PC-9 (cell line): ENCODE measurements around the gene RTKN. TPM values are rescaled to one million over a fixed set of nuclear protein-coding genes. Genes with fewer than 3 reads are reported as not detected.

ENCODE experiments used
- BruUV-seq: library from RNA; stranded (reverse); fragments of 400-500 nt; replicated peaks from 2 replicates; lab custom pipeline; 2021; lab: Mats Ljungman, UMichigan
- CTCF ChIA-PET: fragments of 300-600 bp; sonication (Branson Sonifier 250); formaldehyde crosslinking; loops from one replicate; lab custom pipeline; 2022; ENCODE audit warnings: antibody characterized with exemption; lab: Charles Lee
- POLR2A ChIA-PET: fragments of 300-600 bp; sonication (Branson Sonifier 250); formaldehyde crosslinking; loops from one replicate; lab custom pipeline; 2022; ENCODE audit warnings: antibody characterized with exemption; ENCODE audit not compliant: unreplicated experiment; lab: Charles Lee
- DNase-seq, 2 experiments: peaks; one replicate each; pipeline versions ENCODE4 v3.0.0 to v3.0.0-alpha.2; 2015 to 2022; ENCODE audit warnings: mixed read lengths in 1 of 2
- H2AFZ ChIP-seq: fragments of 200-600 bp; sonication (generic); 2 replicates; pipeline ENCODE4 v1.8.1; 2017; ENCODE audit warnings: antibody characterized with exemption
- H3F3A ChIP-seq: fragments of 200-600 bp; sonication (generic); 2 replicates; pipeline ENCODE4 v1.8.1; 2017; ENCODE audit warnings: antibody characterized with exemption, mild to moderate bottlenecking, low read depth; ENCODE audit not compliant: insufficient read depth
- H3K27ac ChIP-seq: fragments of 200-600 bp; sonication (generic); 2 replicates; pipeline ENCODE4 v1.6.1; 2016; ENCODE audit warnings: mixed run types
- H3K27me3 ChIP-seq: fragments of 200-600 bp; sonication (generic); 2 replicates; pipeline ENCODE4 v1.6.1; 2016; ENCODE audit warnings: low read depth, mixed run types; ENCODE audit not compliant: insufficient read depth
- H3K36me3 ChIP-seq: fragments of 200-600 bp; sonication (generic); 2 replicates; pipeline ENCODE4 v1.6.1; 2016; ENCODE audit warnings: low read depth, mixed run types
- H3K4me1 ChIP-seq: fragments of 200-600 bp; sonication (generic); replicated peaks from 2 replicates; pipeline ENCODE4 v1.6.1; 2016; ENCODE audit warnings: mixed run types; ENCODE audit not compliant: insufficient read depth
- H3K4me2 ChIP-seq: fragments of 200-600 bp; sonication (generic); 2 replicates; pipeline ENCODE4 v1.6.1; 2017; ENCODE audit warnings: mixed run types
- H3K4me3 ChIP-seq: fragments of 200-600 bp; sonication (generic); 2 replicates; pipeline ENCODE4 v1.6.1; 2016; ENCODE audit warnings: mixed run types
- H3K79me2 ChIP-seq: fragments of 200-600 bp; sonication (generic); 2 replicates; pipeline ENCODE4 v1.6.1; 2017; ENCODE audit warnings: low read depth, mixed run types
- H3K9me2 ChIP-seq: fragments of 200-600 bp; sonication (generic); 2 replicates; pipeline ENCODE4 v1.8.1; 2017; ENCODE audit warnings: mild to moderate bottlenecking; ENCODE audit not compliant: insufficient read depth
- H3K9me3 ChIP-seq: fragments of 200-600 bp; sonication (generic); 2 replicates; pipeline ENCODE4 v1.8.1; 2016; ENCODE audit warnings: low read depth; ENCODE audit not compliant: insufficient read depth
- H4K20me1 ChIP-seq: fragments of 200-600 bp; sonication (generic); 2 replicates; pipeline ENCODE4 v1.8.1; 2017; ENCODE audit not compliant: insufficient read depth
- EZH2 ChIP-seq: fragments of 200-600 bp; sonication (generic); IDR thresholded peaks from 2 replicates; pipeline ENCODE4 v1.8.0; 2017; ENCODE audit warnings: antibody characterized with exemption, low read depth
- intact Hi-C: fragments of 100-400 bp; cut with micrococcal nuclease; formaldehyde crosslinking; loops from one replicate; pipeline ENCODE4 v1.10.0; 2022; ENCODE audit not compliant: unreplicated experiment
- total RNA-seq: library from RNA; stranded (reverse); gene quantifications from 2 replicates; pipeline ENCODE4 v1.2.3, GENCODE V29; 2021
- TF ChIP-seq, protein P1 (sequence below): fragments of 200-600 bp; sonication (generic); conservative IDR thresholded peaks from 2 replicates; pipeline ENCODE4 v1.6.1; 2017; ENCODE audit warnings: mixed run types, antibody characterized with exemption, mild to moderate bottlenecking, moderate library complexity

Gene RTKN
- total RNA-seq, 1 experiment from 2014 or later: 58.9 TPM

DNA sequence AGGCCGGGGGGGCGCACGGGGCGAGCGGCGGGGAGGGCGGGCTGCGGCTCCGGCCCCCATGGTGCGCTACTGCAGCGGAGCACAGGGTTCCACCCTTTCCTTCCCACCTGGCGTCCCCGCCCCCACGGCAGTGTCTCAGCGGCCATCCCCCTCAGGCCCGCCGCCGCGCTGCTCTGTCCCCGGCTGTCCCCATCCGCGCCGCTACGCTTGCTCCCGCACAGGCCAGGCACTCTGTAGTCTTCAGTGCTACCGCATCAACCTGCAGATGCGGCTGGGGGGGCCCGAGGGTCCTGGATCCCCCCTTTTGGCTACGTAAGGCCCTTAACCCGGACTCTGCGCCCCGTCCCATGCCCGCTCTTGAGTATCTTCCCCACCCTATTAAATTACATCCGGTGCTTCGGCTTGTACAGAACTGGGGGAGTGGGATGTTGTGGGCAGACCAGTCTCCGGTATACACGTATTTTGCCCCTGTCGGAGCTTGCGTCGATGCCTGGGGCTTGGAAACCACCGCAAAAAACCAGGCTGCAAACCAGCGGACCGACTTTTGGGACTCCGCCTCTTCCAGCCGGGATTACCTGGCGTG is 15.9 kb upstream of the RTKN start:
- TF ChIP-seq, protein P1, sequence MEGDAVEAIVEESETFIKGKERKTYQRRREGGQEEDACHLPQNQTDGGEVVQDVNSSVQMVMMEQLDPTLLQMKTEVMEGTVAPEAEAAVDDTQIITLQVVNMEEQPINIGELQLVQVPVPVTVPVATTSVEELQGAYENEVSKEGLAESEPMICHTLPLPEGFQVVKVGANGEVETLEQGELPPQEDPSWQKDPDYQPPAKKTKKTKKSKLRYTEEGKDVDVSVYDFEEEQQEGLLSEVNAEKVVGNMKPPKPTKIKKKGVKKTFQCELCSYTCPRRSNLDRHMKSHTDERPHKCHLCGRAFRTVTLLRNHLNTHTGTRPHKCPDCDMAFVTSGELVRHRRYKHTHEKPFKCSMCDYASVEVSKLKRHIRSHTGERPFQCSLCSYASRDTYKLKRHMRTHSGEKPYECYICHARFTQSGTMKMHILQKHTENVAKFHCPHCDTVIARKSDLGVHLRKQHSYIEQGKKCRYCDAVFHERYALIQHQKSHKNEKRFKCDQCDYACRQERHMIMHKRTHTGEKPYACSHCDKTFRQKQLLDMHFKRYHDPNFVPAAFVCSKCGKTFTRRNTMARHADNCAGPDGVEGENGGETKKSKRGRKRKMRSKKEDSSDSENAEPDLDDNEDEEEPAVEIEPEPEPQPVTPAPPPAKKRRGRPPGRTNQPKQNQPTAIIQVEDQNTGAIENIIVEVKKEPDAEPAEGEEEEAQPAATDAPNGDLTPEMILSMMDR: no peak
- no peak for TF ChIP-seq EZH2
- intact Hi-C loops: loop anchor here (1.0 to 10.0 kb wide), 2 partner anchors 17 to 193 kb away; no protein-coding TSS in a partner anchor
- BruUV-seq: no TSS peak
- Histone ChIP-seq H3K4me1 (peaks cover 22% of the 10 kb centered on the region), H3K9me3 (no peaks in the 10 kb centered on the region), H3K79me2 (peaks cover 22% of the 10 kb centered on the region), H3K4me3 (peak overlapping the region; percentile 47), H3K36me3 (peaks cover 9% of the 10 kb centered on the region), H3K4me2 (peak overlapping the region; percentile 79), H3K9me2 (no peaks in the 10 kb centered on the region), H4K20me1 (no peaks in the 10 kb centered on the region), H3K27ac (peak overlapping the region; percentile 20; the same call in 1 of the 2 replicates), H2AFZ (peak overlapping the region; percentile 39; the same call in 1 of the 2 replicates), H3K27me3 (no peaks in the 10 kb centered on the region), H3F3A (peaks cover 30% of the 10 kb centered on the region)
- ChIA-PET CTCF (no interaction called here), POLR2A (interaction anchor here (0.6 to 1.2 kb wide), 5 partner anchors 11 to 721 kb away, joined by 4 to 9 read pairs (median 5); partner anchors contain the start of genes MRPL53 and TPRKB)
- DNase-seq: no peak

DNA sequence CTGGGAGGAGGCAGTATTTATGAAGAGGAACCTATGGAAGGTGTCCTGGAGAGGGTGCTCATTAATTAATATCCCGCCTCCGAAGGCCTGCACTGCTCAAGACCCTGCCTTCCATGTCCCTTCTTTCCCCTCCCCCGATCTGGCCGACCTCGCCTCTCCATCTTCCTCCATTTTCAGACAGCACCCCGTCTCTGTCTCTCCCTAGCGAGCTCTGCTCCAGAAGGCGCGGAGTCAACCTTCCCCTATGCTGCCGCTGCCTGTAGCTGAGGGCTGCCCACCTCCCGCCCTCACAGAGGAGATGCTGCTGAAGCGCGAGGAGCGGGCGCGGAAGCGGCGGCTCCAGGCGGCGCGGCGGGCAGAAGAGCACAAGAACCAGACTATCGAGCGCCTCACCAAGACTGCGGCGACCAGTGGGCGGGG is 15.4 kb upstream of the RTKN start:
- Histone ChIP-seq H3K4me2 (no peak overlapping the region), H4K20me1 (no peaks in the 10 kb centered on the region), H3K79me2 (peaks cover 22% of the 10 kb centered on the region), H3K4me3 (no peak overlapping the region), H3K27ac (no peak overlapping the region), H2AFZ (no peak overlapping the region), H3K4me1 (peaks cover 22% of the 10 kb centered on the region), H3K27me3 (no peaks in the 10 kb centered on the region), H3K9me2 (no peaks in the 10 kb centered on the region), H3K9me3 (no peaks in the 10 kb centered on the region), H3K36me3 (peaks cover 6% of the 10 kb centered on the region; the same call in 1 of the 2 replicates), H3F3A (peaks cover 31% of the 10 kb centered on the region)
- no peak for DNase-seq
- BruUV-seq: no TSS peak
- intact Hi-C loops: loop anchor here (10.0 kb wide), 1 partner anchor 192 kb away; no protein-coding TSS in a partner anchor
- CTCF ChIA-PET: no interaction called here
- no peak for TF ChIP-seq EZH2
- TF ChIP-seq, protein P1: no peak
- POLR2A ChIA-PET: no interaction called here

- CTCF ChIA-PET: no interaction called here
- Histone ChIP-seq H3K79me2 (peaks cover 22% of the 10 kb centered on the region), H3F3A (peaks cover 22% of the 10 kb centered on the region), H3K4me1 (peaks cover 22% of the 10 kb centered on the region), H3K4me2 (peak within 1 kb of the TSS; percentile 73), H3K36me3 (no peaks in the 10 kb centered on the region), H3K27me3 (no peaks in the 10 kb centered on the region), H3K9me3 (no peaks in the 10 kb centered on the region), H3K9me2 (no peaks in the 10 kb centered on the region), H4K20me1 (no peaks in the 10 kb centered on the region), H3K27ac (no peak within 1 kb of the TSS), H2AFZ (peak within 1 kb of the TSS; percentile 88), H3K4me3 (peak within 1 kb of the TSS; percentile 84)
- no TSS peak for BruUV-seq
- DNase-seq: peak; percentile 95 to 96
- POLR2A ChIA-PET: interaction anchor here (0.5 kb wide), 1 partner anchor 588 kb away, joined by 3 read pairs; no protein-coding TSS in a partner anchor
- intact Hi-C loops: loop anchor here (1.0 to 10.0 kb wide), 3 partner anchors 28 to 190 kb away; partner anchors contain the start of genes PCGF1 and TTC31
- no peak for TF ChIP-seq EZH2
- TF ChIP-seq, protein P1: no peak
These were observed 13.1 kb upstream of the RTKN start, which contains the start of gene INO80B for GRCh38 chr2:74454654-74455511. Gene INO80B (plus strand): TSS chr2:74455087. CDS start chr2:74455117, 30 bp downstream.
